Keratinocyte (primary cell): Measurements from ENCODE around the gene SEMA4D. TPM values are rescaled to one million over a fixed set of nuclear protein-coding genes. Genes with fewer than 3 reads are reported as not detected.

Experiments used
- DNase-seq: peaks from one replicate; pipeline ENCODE4 v3.0.0-alpha.2; 2011; ENCODE audit warnings: low read depth, missing footprints, low spot score
- FAIRE-seq: peaks from 2 replicates; lab custom pipeline; 2011; peaks lifted over from hg19 to GRCh38; lab: Jason Lieb, UNC
- H2AFZ ChIP-seq: 2 replicates; pipeline ENCODE4 v1.6.0; 2012; ENCODE audit warnings: low read length, control low read depth, inconsistent platforms; ENCODE audit not compliant: control insufficient read depth
- H3K27ac ChIP-seq: 2 replicates; pipeline ENCODE4 v1.5.1; 2011; ENCODE audit warnings: low read length; ENCODE audit not compliant: control insufficient read depth, insufficient read depth
- H3K27me3 ChIP-seq: 3 replicates; pipeline ENCODE4 v1.6.0; 2011; ENCODE audit warnings: low read length; ENCODE audit not compliant: control insufficient read depth, insufficient read depth; ENCODE audit errors: extremely low read depth
- H3K36me3 ChIP-seq, 2 experiments: 2 replicates in 1 of 2; 3 replicates in 1 of 2; pipeline ENCODE4 v1.5.1; 2011; ENCODE audit warnings: low read length in 2 of 2, mild to moderate bottlenecking in 1 of 2; ENCODE audit not compliant: control insufficient read depth in 2 of 2, insufficient read depth in 2 of 2; ENCODE audit errors: extremely low read depth in 1 of 2
- H3K4me1 ChIP-seq: 3 replicates; pipeline ENCODE4 v1.5.1; 2011; ENCODE audit warnings: low read length; ENCODE audit not compliant: control insufficient read depth, insufficient read depth; ENCODE audit errors: extremely low read depth
- H3K4me2 ChIP-seq: 3 replicates; pipeline ENCODE4 v1.6.0; 2011; ENCODE audit warnings: low read depth, low read length; ENCODE audit not compliant: control insufficient read depth, insufficient read depth; ENCODE audit errors: extremely low read depth
- H3K4me3 ChIP-seq, 3 experiments: fragments of 200-600 bp in 1 of 3; sonication (generic) in 1 of 3; 2 replicates in 2 of 3; 3 replicates in 1 of 3; pipeline ENCODE4 v1.5.1; 2011 to 2016; ENCODE audit warnings: low read length in 3 of 3, mild to moderate bottlenecking in 3 of 3, control low read depth in 2 of 3, inconsistent platforms in 1 of 3, low read depth in 1 of 3, mixed read lengths in 1 of 3, mixed run types in 1 of 3, moderate library complexity in 1 of 3; ENCODE audit not compliant: control insufficient read depth in 2 of 3, insufficient read depth in 2 of 3; ENCODE audit errors: extremely low read depth in 1 of 3
- H3K79me2 ChIP-seq: 2 replicates; pipeline ENCODE4 v1.6.0; 2012; ENCODE audit warnings: low read length; ENCODE audit not compliant: control insufficient read depth, insufficient read depth
- H3K9ac ChIP-seq: 3 replicates; pipeline ENCODE4 v1.6.0; 2011; ENCODE audit warnings: low read length; ENCODE audit not compliant: control insufficient read depth, insufficient read depth; ENCODE audit errors: extremely low read depth
- H3K9me1 ChIP-seq: 3 replicates; pipeline ENCODE4 v1.6.0; 2011; ENCODE audit warnings: low read length; ENCODE audit not compliant: control insufficient read depth, insufficient read depth; ENCODE audit errors: extremely low read depth
- H3K9me3 ChIP-seq: 2 replicates; pipeline ENCODE4 v1.5.1; 2012; ENCODE audit warnings: low read depth, low read length; ENCODE audit not compliant: control insufficient read depth
- H4K20me1 ChIP-seq: 3 replicates; pipeline ENCODE4 v1.6.0; 2011; ENCODE audit warnings: low read length; ENCODE audit not compliant: control insufficient read depth, insufficient read depth; ENCODE audit errors: extremely low read depth
- EZH2 ChIP-seq: IDR thresholded peaks from one replicate; pipeline ENCODE4 v1.6.1; 2012; ENCODE audit warnings: inconsistent platforms, mild to moderate bottlenecking, low read length, moderate library complexity
- dilution Hi-C: fragments of 300-500 bp; cut with MboI; formaldehyde crosslinking; loops from one replicate; pipeline ENCODE4 v1.7.0; 2020; ENCODE audit warnings: low sequenced_read_pairs; ENCODE audit not compliant: extremely low pct_ligation_motif_present
- polyA plus RNA-seq, 5 experiments: library from polyadenylated mRNA; depleted of rRNA in 3 of 5; stranded (reverse) in 3 of 5; stranded (forward) in 1 of 5; unstranded in 1 of 5; fragments of >200 nt; gene quantifications; 1 replicate in 1 of 5; 2 replicates in 3 of 5; 3 replicates in 1 of 5; pipeline versions ENCODE4 v1.2.1 to v1.2.3, GENCODE V29; 2011 to 2012; ENCODE audit warnings: missing spikeins in 2 of 5, low read depth in 1 of 5, low replicate concordance in 1 of 5
- TF ChIP-seq, protein P1 (sequence below), 3 experiments: IDR thresholded peaks in 1 of 3; conservative IDR thresholded peaks in 1 of 3; optimal IDR thresholded peaks in 1 of 3; 2 replicates in 2 of 3; 3 replicates in 1 of 3; pipeline versions ENCODE3 to v1.5.1; 2011; ENCODE audit warnings: low read length in 3 of 3, mild to moderate bottlenecking in 3 of 3, moderate library complexity in 2 of 3, control low read depth in 1 of 3, inconsistent platforms in 1 of 3; ENCODE audit not compliant: insufficient read depth in 2 of 3; ENCODE audit errors: extremely low read depth in 1 of 3

The SEMA4D gene
- polyA plus RNA-seq, 1 donor (not counting 4 experiments of a cell fraction or from before 2014, with no cell fraction given): 0.43 TPM

- Histone ChIP-seq H3K27me3 (no peaks in the 10 kb centered on the region), H2AFZ (no peak overlapping the region), H4K20me1 (no peaks in the 10 kb centered on the region), H3K36me3 (no peaks in the 10 kb centered on the region), H3K79me2 (no peaks in the 10 kb centered on the region), H3K27ac (no peak overlapping the region), H3K4me3 (no peak overlapping the region), H3K4me2 (no peak overlapping the region), H3K9ac (no peak overlapping the region), H3K9me1 (no peaks in the 10 kb centered on the region), H3K9me3 (no peaks in the 10 kb centered on the region), H3K4me1 (no peaks in the 10 kb centered on the region)
- TF ChIP-seq, protein P1, sequence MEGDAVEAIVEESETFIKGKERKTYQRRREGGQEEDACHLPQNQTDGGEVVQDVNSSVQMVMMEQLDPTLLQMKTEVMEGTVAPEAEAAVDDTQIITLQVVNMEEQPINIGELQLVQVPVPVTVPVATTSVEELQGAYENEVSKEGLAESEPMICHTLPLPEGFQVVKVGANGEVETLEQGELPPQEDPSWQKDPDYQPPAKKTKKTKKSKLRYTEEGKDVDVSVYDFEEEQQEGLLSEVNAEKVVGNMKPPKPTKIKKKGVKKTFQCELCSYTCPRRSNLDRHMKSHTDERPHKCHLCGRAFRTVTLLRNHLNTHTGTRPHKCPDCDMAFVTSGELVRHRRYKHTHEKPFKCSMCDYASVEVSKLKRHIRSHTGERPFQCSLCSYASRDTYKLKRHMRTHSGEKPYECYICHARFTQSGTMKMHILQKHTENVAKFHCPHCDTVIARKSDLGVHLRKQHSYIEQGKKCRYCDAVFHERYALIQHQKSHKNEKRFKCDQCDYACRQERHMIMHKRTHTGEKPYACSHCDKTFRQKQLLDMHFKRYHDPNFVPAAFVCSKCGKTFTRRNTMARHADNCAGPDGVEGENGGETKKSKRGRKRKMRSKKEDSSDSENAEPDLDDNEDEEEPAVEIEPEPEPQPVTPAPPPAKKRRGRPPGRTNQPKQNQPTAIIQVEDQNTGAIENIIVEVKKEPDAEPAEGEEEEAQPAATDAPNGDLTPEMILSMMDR (optimal IDR thresholded peaks at IDR 0.05 in 1 of 3, IDR thresholded peaks at IDR 0.05 in 1 of 3, conservative IDR thresholded peaks at IDR 0.05 in 1 of 3; ENCODE audit: extremely low read depth in 1 of 3, insufficient read depth in 2 of 3, low read length in 3 of 3): no peak
- TF ChIP-seq EZH2: no peak
- no peak for DNase-seq
- FAIRE-seq: no peak
- dilution Hi-C loops: no loop called here
Measured at GRCh38 chr9:89524963-89525362, 27.1 kb upstream of the SEMA4D start.

- no peaks in the 10 kb centered on the region for H3K79me2 ChIP-seq
- no peak for DNase-seq
- no peak overlapping the region for H3K4me2 ChIP-seq
- no peaks in the 10 kb centered on the region for H3K27me3 ChIP-seq
- H3K4me1 ChIP-seq: no peaks in the 10 kb centered on the region
- no peaks in the 10 kb centered on the region for H3K36me3 ChIP-seq
- no peak overlapping the region for H3K4me3 ChIP-seq
- dilution Hi-C loops: no loop called here
- TF ChIP-seq, protein P1 (optimal IDR thresholded peaks at IDR 0.05 in 1 of 3, IDR thresholded peaks at IDR 0.05 in 1 of 3, conservative IDR thresholded peaks at IDR 0.05 in 1 of 3; ENCODE audit: extremely low read depth in 1 of 3, insufficient read depth in 2 of 3, low read length in 3 of 3): no peak
- no peak for TF ChIP-seq EZH2
- H4K20me1 ChIP-seq: no peaks in the 10 kb centered on the region
- no peak overlapping the region for H3K9ac ChIP-seq
- FAIRE-seq: no peak
- no peaks in the 10 kb centered on the region for H3K9me1 ChIP-seq
- no peak overlapping the region for H2AFZ ChIP-seq
- H3K27ac ChIP-seq: no peak overlapping the region
- H3K9me3 ChIP-seq: no peaks in the 10 kb centered on the region
Measured at GRCh38 chr9:89523948-89524347, 26.0 kb upstream of the SEMA4D start.
